Femur (tissue), 1 donor: ENCODE data around the gene EYS.
"Not testable (repeated sequence)": the region's sequence is repeated elsewhere in the genome, so short reads cannot be mapped to it uniquely, and the experiment has no call there.

Experiments used
- DNase-seq: peaks from one replicate; pipeline ENCODE4 v3.0.0-alpha.2; 2017

Gene EYS

GRCh38 chr6:63926950-63927927 is 1779.8 kb downstream of the EYS start:
- no peak for DNase-seq

DNA sequence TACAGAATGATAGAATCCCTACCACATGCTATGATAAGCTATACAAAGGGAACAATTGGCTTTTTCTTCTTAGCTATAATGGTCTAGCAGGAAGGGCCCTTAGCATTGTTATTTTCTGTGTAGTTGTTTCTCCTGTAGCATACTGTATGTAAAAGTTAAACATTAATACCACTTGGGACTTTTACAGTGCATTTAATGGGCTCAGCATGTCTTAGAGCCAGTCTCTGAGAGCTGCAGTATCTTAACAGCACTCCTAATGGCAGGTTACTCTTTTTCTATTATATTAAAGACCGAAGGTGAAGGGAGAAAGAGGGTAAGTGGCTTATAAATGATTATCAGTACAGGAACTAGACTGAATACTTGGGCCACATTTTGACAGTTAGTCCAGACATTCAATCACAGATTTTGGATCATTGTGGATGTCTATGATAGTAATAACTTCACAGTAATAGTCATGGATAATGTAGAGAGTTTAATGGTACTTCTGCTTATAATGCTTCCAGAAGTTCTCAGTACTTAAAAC is 1780.7 kb downstream of the EYS start:
- DNase-seq = no peak

GRCh38 chr6:63923139-63923739 is 1783.8 kb downstream of the EYS start:
- DNase-seq = no peak

DNA sequence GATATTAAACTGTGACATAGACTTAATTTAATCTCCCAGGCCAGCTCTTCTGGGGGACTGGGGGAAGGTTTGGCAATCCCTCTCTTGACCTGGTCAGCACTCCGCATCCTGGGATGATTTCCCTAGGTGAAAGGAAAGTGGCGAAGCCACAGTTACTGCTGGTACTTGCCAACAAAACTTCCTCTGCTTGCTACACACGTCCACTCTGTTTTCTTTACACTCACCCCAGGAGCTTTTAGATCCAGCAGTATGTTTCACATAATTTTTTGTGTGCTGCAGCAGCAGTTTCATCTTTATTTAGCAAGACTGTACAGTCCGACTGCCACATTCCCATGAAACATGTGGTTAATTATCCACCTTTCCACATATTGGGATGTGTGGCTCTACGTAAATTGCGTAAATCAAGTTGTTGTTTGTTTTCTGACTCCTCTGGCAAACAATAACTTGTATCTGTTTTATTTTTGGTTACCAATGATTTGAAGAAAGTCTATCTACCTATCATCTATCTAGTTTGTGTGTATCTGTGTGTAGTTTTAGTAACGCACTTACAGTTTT is 1787.4 kb downstream of the EYS start:
- no peak for DNase-seq

- DNase-seq = no peak
These were observed 1794.1 kb downstream of the EYS start for GRCh38 chr6:63912887-63913286.

DNA sequence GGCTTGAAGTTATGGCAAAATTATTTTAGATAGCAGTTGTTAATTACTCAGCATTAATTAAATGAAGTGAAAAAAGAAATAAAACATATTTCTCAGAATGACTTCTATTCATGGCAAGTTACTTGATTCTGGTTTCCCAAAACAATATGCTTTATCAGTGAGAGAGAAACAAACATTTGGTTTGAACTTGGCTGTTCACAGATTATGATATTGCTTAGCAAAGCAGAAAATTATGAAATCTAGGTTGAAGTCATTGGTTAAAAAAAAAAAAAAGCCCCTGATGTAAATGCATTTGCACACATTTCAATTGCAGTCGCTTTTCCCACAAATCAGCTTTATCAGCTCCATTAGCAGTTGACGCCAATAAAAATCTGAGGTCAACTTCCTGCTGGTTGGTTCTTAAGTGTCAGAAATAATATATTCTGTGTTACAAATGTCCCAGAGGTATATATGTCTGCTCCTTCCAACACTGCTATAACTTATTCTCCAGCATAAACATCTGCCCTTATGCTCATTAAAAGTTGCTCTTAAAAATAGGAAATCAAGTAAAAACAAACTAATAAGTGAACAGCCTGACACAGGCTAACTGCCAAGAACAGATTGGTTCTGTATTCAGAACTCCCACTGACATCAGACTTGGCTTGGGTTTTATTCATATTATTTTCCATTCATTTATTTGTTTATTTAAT is 1796.0 kb downstream of the EYS start:
- no peak for DNase-seq

DNA sequence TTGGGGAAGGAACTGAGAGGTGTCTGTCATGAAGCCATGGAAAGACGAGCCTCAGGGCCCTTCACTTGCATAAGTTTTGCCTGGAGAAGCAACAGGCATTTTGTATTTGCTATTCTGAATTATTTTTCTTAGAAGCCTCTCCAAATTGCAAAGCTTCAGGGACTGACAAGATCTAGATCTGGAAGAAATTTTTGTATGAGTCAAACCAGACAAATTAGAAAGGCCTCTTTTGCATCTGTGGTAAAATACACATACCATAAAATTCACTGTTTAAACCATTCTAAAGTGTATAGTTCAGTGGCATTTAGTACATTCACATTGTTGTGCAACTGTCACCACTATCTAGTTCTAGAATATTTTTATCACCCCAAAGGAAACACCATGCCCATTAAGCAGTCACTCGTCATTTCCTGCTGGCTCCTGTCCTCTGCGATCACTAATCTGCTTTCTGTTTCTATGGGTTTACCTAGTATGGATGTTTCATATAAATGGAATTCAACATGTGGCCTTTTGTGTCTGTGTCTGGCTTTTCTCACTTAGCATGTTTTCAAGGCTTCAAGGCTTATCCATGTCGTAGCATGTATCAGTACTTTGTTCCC is 1802.3 kb downstream of the EYS start:
- no peak for DNase-seq

- no peak for DNase-seq
These were observed 1807.5 kb downstream of the EYS start for GRCh38 chr6:63899550-63899949.

- no peak for DNase-seq
These were observed 1809.1 kb downstream of the EYS start for GRCh38 chr6:63897952-63898351.

GRCh38 chr6:63897459-63897858 is 1809.6 kb downstream of the EYS start:
- DNase-seq = no peak

DNA sequence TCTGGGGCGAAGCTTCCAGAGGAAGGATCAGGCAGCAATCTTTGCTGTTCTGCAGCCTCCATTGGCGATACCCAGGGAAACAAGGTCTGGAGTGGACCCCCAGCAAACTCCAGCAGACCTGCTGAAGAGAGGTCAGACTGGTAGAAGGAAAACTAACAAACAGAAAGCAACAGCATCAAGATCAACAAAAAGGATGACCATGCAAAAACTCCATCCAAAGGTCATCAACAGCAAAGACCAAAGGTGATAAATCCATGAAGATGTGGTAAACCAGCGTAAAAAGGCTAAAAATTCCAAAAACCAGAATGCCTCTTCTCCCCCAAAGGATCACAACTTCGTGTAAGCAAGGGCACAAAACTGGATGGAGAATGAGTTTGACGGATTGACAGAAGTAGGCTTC is 1818.6 kb downstream of the EYS start:
- DNase-seq = no peak

GRCh38 chr6:63887804-63888203 is 1819.2 kb downstream of the EYS start:
- not testable (repeated sequence) for DNase-seq

DNA sequence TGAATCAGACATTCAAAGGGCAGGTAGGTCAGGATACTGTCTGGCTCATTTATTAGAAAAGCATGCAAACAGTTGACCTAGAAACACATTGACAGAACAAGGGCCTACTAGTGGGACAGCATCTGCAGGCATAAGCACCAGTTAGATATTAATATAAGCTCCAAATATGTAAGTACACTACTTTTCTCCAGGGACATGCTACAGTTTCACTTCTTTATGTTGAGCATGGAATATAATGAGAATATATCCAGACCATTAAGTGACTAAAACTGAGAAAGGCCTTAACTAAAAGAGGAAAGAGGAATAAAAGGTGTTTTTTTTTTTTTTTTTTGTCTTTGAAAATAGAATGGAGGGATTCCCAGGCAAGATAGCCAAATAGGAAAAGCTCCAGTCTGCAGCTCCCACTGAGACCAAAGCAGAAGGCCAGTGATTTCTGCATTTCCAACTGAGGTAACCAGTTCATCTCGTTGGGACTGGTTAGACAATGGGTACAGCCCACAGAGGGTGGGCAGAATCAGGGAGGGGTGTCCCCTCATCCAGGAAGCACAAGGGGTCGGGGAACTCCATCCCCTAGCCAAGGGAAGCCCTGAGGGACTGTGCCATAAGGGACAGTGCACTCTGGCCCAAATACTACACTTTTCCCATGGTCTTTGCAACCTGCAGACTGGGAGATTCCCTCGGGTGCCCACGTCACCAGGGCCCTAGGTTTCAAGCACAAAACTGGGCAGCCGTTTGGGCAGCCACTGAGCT is 1819.8 kb downstream of the EYS start:
- no peak for DNase-seq

DNA sequence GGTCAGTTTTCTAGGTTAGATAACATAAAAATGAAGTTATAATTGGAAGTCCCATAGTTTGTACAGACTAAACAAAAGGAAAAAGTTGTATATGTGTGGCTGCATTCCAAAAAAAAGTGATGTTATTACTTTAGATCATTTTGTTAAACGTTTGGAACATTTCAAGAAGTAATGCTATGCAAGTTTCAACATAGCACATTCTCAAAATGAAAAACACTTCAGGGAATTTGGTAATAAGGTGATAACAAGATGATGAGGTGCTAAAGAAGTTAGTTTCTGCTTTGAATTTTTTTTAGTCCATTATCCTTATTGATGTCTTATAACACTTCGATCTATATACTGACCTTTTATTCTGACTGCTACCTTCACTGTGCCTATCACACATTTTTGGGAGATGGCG is 1820.7 kb downstream of the EYS start:
- no peak for DNase-seq

- no peak for DNase-seq
These were observed 1823.4 kb downstream of the EYS start for GRCh38 chr6:63883597-63883996.

GRCh38 chr6:63882208-63882607 is 1824.8 kb downstream of the EYS start:
- no peak for DNase-seq

- no peak for DNase-seq
These were observed 1825.2 kb downstream of the EYS start for GRCh38 chr6:63881791-63882190.

GRCh38 chr6:63872233-63872632 is 1834.8 kb downstream of the EYS start:
- DNase-seq = no peak

DNA sequence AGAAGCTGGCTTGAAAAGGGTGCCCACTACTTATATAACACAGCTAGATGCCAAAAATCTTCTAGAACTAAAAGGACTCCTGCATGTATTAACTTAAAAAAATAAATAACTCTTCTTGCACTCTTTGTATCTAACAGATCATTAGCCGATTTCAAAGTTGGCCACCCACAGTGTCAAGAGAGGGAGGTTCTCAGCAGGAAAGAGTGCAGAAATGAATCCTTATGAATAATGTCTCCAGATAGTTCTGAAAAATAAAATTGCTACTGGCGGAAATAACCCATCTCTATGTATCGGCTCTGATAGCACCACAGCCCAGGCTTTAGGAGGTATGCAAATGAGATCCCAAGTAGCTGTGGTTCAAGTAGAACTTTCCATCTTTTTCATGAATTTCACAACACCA is 1838.7 kb downstream of the EYS start:
- no peak for DNase-seq

- DNase-seq = no peak
These were observed 1842.2 kb downstream of the EYS start for GRCh38 chr6:63864671-63865318.

DNA sequence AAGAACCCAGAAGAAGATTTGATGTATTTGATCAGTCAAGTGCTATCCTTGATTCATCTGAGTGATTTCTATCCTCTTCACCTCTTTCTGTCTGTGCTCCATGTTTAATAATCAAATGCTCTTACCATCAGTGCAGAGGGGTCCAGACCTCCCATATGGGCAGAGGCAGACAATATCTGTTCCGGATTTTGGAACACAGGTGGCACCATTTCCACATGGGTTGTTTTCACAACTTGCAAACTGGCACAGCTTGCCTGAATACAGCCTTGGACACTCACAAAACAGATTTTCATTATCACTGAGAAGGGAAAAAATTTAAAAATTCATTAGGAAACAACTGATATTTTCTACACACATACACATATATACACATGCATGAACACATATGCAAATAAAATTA is 1843.0 kb downstream of the EYS start:
- DNase-seq = no peak
